Lower lobe of right lung (tissue), 2 donors: ENCODE measurements around the gene MPND. TPM values are rescaled to one million over a fixed set of nuclear protein-coding genes. Genes with fewer than 3 reads are reported as not detected.
"Not testable (repeated sequence)": the region's sequence is repeated elsewhere in the genome, so short reads cannot be mapped to it uniquely, and the experiment has no call there.

Experiments used
- ATAC-seq, 2 donors: fragments of 200-7000 bp; cut with Tn5 transposase; one replicate each; pipeline ENCODE4 v1.9.1; 2020 to 2022; ENCODE audit warnings: mild to moderate bottlenecking in 2 of 2, moderate library complexity in 2 of 2
- DNase-seq: peaks from one replicate; pipeline ENCODE4 v3.0.0-alpha.2; 2020
- H3K27ac ChIP-seq: fragments of 200-600 bp; one replicate; pipeline ENCODE4 v1.8.0; 2022
- H3K27me3 ChIP-seq: fragments of 200-600 bp; one replicate; pipeline ENCODE4 v1.8.0; 2022; ENCODE audit warnings: low read depth
- H3K36me3 ChIP-seq: fragments of 200-600 bp; one replicate; pipeline ENCODE4 v1.8.0; 2022; ENCODE audit warnings: mild to moderate bottlenecking
- H3K4me1 ChIP-seq: fragments of 200-600 bp; one replicate; pipeline ENCODE4 v1.8.0; 2022
- H3K4me3 ChIP-seq: fragments of 200-600 bp; one replicate; pipeline ENCODE4 v1.8.0; 2022; ENCODE audit warnings: mild to moderate bottlenecking
- H3K9me3 ChIP-seq: fragments of 200-600 bp; one replicate; pipeline ENCODE4 v1.8.0; 2022
- CTCF ChIP-seq: fragments of 200-600 bp; IDR thresholded peaks from one replicate; pipeline ENCODE4 v1.8.0; 2022; ENCODE audit warnings: antibody characterized with exemption, mild to moderate bottlenecking
- intact Hi-C: fragments of 100-400 bp; cut with DNase I; formaldehyde crosslinking; loops from one replicate; pipeline ENCODE4 v1.11.0; 2022
- total RNA-seq: library from RNA; stranded (reverse); fragmentation: NEBNext Ultra II Directional; extraction: Animal tissue kit (Norgen Biotek cat#: 25700); gene quantifications from one replicate; pipeline ENCODE4 v1.2.1, GENCODE V29; 2021
- donor health status: DM: no; HTN: yes; CAD: no; lungs with severe emphysema.

MPND gene
- total RNA-seq, 1 donor from 2014 or later, result 41.2 TPM

DNA sequence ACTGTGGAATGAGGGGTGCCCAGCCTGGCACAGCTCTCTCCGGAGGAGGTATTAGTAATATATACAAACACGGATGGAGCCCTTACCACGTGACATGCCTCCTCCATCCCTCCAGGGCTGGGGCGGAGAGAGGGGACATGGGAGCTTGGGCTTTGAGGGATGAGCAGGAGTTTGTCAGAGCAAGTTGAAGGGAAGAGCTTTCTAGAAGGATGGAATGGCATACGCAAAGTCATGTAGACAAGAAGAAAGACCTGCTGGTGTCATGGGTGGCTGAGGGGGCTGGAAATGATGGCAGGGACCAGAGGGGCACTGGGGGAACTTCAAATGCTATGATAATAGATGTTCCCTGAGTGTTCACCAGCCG is 2.6 kb downstream of the MPND start:
- no peak for DNase-seq
- TF ChIP-seq CTCF, result no peak
- intact Hi-C loops, result no loop called here
- H3K27me3 ChIP-seq, result no peaks in the 10 kb centered on the region
- peaks cover 15% of the 10 kb centered on the region for H3K36me3 ChIP-seq
- no peak overlapping the region for H3K4me3 ChIP-seq
- H3K27ac ChIP-seq, result no peak overlapping the region
- H3K9me3 ChIP-seq, result no peaks in the 10 kb centered on the region
- no peak for ATAC-seq
- H3K4me1 ChIP-seq, result peaks cover 13% of the 10 kb centered on the region

- peaks cover 8% of the 10 kb centered on the region for H3K4me1 ChIP-seq
- no peaks in the 10 kb centered on the region for H3K9me3 ChIP-seq
- ATAC-seq (no peak), DNase-seq (no peak)
- no peak for TF ChIP-seq CTCF
- no peaks in the 10 kb centered on the region for H3K27me3 ChIP-seq
- no peak overlapping the region for H3K27ac ChIP-seq
- H3K4me3 ChIP-seq, result no peak overlapping the region
- H3K36me3 ChIP-seq, result peaks cover 15% of the 10 kb centered on the region
- intact Hi-C loops, result no loop called here
Measured at GRCh38 chr19:4347521-4347920, 4.2 kb downstream of the MPND start.

- H3K27ac ChIP-seq, intact Hi-C loops, ATAC-seq, H3K4me1 ChIP-seq, H3K9me3 ChIP-seq, H3K27me3 ChIP-seq, H3K4me3 ChIP-seq, DNase-seq: not testable (repeated sequence)
- peaks cover 21% of the 10 kb centered on the region for H3K36me3 ChIP-seq
Measured at GRCh38 chr19:4349225-4349624, 5.9 kb downstream of the MPND start.

DNA sequence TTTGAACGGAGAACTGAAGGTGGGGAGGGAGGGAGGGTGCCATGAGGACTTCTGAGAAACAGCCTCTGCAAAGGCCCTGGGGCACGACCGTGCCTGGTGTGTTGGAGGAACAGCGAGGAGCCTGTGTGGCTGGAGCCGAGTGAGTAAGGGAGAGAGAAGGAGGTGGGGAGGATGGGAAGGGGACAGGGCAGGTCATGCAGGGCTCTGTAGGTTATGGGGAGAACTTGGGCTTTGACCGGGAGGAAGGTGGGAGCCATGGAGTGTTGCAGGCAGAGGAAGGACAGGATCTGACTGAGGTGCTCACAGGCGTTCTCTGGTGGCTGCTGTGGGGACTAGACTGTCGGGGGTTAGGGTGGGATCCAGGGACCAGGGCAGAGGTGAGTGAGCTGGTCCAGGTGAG is 6.7 kb downstream of the MPND start:
- no peak overlapping the region for H3K4me3 ChIP-seq
- H3K9me3 ChIP-seq, result no peaks in the 10 kb centered on the region
- ATAC-seq (no peak), DNase-seq (no peak)
- H3K36me3 ChIP-seq, result peaks cover 26% of the 10 kb centered on the region
- no peaks in the 10 kb centered on the region for H3K4me1 ChIP-seq
- no peak overlapping the region for H3K27ac ChIP-seq
- no peak for TF ChIP-seq CTCF
- no peaks in the 10 kb centered on the region for H3K27me3 ChIP-seq
- intact Hi-C loops, result no loop called here

DNA sequence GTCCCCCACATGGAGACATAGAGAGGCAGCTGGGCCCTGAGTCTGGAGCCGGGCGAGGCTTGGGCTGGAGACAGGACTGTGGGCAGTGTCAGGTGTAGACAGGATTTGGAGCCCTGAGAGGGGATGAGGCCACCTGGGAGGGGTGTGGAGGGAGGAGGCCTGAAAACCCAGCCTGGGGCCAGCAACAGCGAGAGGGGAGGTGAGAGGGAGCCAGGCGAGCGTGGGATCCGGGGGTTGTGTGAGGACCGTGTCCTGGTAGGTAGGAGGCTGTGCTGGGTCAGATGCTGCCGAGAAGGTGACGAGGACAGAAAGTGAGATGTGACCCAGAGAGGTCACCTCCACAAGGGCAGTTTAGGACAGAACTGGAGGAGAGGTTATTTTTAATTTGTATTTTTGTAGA is 7.4 kb downstream of the MPND start:
- no peaks in the 10 kb centered on the region for H3K9me3 ChIP-seq
- no peak overlapping the region for H3K4me3 ChIP-seq
- no peak for TF ChIP-seq CTCF
- peaks cover 27% of the 10 kb centered on the region for H3K36me3 ChIP-seq
- no peak overlapping the region for H3K27ac ChIP-seq
- no peak for ATAC-seq
- H3K4me1 ChIP-seq, result no peaks in the 10 kb centered on the region
- H3K27me3 ChIP-seq, result no peaks in the 10 kb centered on the region
- intact Hi-C loops, result no loop called here
- DNase-seq, result no peak

DNA sequence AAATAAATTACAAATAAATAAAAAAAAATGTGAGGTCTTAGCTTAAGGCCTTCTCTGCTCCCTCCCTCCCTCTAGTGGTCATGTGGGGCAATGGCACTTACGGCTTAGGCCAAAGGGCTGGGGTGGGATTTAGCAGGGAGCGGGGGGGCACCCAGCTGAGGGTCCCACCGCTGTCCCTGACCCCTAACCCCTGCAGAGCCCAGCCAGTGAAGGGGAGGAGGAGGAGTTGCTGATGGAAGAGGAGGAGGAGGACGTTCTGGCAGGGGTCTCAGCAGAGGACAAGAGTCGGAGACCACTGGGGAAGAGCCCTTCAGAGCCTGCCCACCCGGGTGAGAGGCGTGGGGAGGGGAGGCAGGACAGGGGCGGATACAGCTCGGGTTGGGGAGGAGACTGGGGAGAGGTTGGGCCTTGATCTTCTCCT is 9.3 kb downstream of the MPND start:
- H3K36me3 ChIP-seq, result peaks cover 25% of the 10 kb centered on the region
- H3K4me3 ChIP-seq, result no peak overlapping the region
- peak; percentile 87 for TF ChIP-seq CTCF
- peak; percentile 53 for DNase-seq
- H3K4me1 ChIP-seq, result no peaks in the 10 kb centered on the region
- H3K9me3 ChIP-seq, result no peaks in the 10 kb centered on the region
- H3K27me3 ChIP-seq, result no peaks in the 10 kb centered on the region
- peak; percentile 75 to 79 for ATAC-seq
- no peak overlapping the region for H3K27ac ChIP-seq
- intact Hi-C loops, result no loop called here
